DOHH2 (cell line): ENCODE data around the gene SLC28A1.

Experiments
- H3F3A ChIP-seq: fragments of 200-600 bp; sonication (generic), shearing (Covaris generic); 2 replicates; pipeline ENCODE4 v1.6.0; 2016; ENCODE audit warnings: antibody characterized with exemption, mild to moderate bottlenecking; ENCODE audit not compliant: control insufficient read depth, insufficient read depth
- H3K27ac ChIP-seq: fragments of 200-600 bp; sonication (generic); 2 replicates; pipeline ENCODE4 v1.5.1; 2014; ENCODE audit warnings: low read depth, mild to moderate bottlenecking, low read length, moderate library complexity
- H3K27me3 ChIP-seq: fragments of 200-600 bp; sonication (generic); 2 replicates; pipeline ENCODE4 v1.6.1; 2014; ENCODE audit warnings: mild to moderate bottlenecking, low read length, mixed read lengths; ENCODE audit not compliant: control insufficient read depth
- H3K36me3 ChIP-seq: fragments of 200-600 bp; sonication (generic); 2 replicates; pipeline ENCODE4 v1.6.1; 2014; ENCODE audit warnings: mild to moderate bottlenecking, low read length, moderate library complexity, mixed read lengths; ENCODE audit not compliant: control insufficient read depth
- H3K4me1 ChIP-seq: fragments of 200-600 bp; sonication (generic); 2 replicates; pipeline ENCODE4 v1.6.1; 2014; ENCODE audit warnings: mild to moderate bottlenecking, low read length, mixed read lengths; ENCODE audit not compliant: control insufficient read depth
- H3K4me2 ChIP-seq: fragments of 200-600 bp; sonication (generic); 2 replicates; pipeline ENCODE4 v1.6.0; 2014; ENCODE audit warnings: mild to moderate bottlenecking, low read length, moderate library complexity
- H3K4me3 ChIP-seq: fragments of 200-600 bp; sonication (generic); 2 replicates; pipeline ENCODE4 v1.5.1; 2014; ENCODE audit warnings: mild to moderate bottlenecking, low read length, mixed read lengths
- H3K79me2 ChIP-seq: fragments of 200-600 bp; sonication (generic); 2 replicates; pipeline ENCODE4 v1.6.1; 2014; ENCODE audit warnings: mild to moderate bottlenecking, low read length, mixed read lengths; ENCODE audit not compliant: control insufficient read depth
- H3K9me2 ChIP-seq: fragments of 200-600 bp; sonication (generic); replicated peaks from 2 replicates; pipeline ENCODE4 v1.6.1; 2014; ENCODE audit warnings: mild to moderate bottlenecking, low read length, mixed read lengths; ENCODE audit not compliant: control insufficient read depth
- H3K9me3 ChIP-seq: fragments of 200-600 bp; sonication (generic); 2 replicates; pipeline ENCODE4 v1.6.1; 2014; ENCODE audit warnings: antibody characterized with exemption, low read length, mixed read lengths; ENCODE audit not compliant: control insufficient read depth, insufficient read depth
- H4K20me1 ChIP-seq: fragments of 200-600 bp; sonication (generic); 2 replicates; pipeline ENCODE4 v1.6.0; 2014; ENCODE audit warnings: low read depth, mild to moderate bottlenecking, antibody characterized with exemption, low read length, moderate library complexity; ENCODE audit not compliant: control insufficient read depth, insufficient read depth
- CTCF ChIP-seq: fragments of 200-600 bp; sonication (generic); IDR thresholded peaks from one replicate; pipeline ENCODE4 v1.5.1; 2014; ENCODE audit warnings: antibody characterized with exemption, mild to moderate bottlenecking, low read depth, low read length; ENCODE audit not compliant: poor library complexity, severe bottlenecking
- EZH2phosphoT487 ChIP-seq: fragments of 200-600 bp; sonication (generic); IDR thresholded peaks from 2 replicates; pipeline ENCODE4 v1.6.1; 2017; ENCODE audit warnings: borderline replicate concordance, mild to moderate bottlenecking, antibody characterized with exemption, low read length, moderate library complexity, mixed read lengths

The SLC28A1 gene

GRCh38 chr15:84907731-84908130 is 23.3 kb downstream of the SLC28A1 start:
- Histone ChIP-seq H3K79me2 (no peaks in the 10 kb centered on the region), H3K27me3 (no peaks in the 10 kb centered on the region), H3K36me3 (no peaks in the 10 kb centered on the region), H3K9me3 (no peaks in the 10 kb centered on the region), H3K9me2 (no peaks in the 10 kb centered on the region), H3K4me1 (no peaks in the 10 kb centered on the region), H3F3A (no peaks in the 10 kb centered on the region), H3K4me2 (no peak overlapping the region), H3K4me3 (no peak overlapping the region), H4K20me1 (no peaks in the 10 kb centered on the region), H3K27ac (no peak overlapping the region)
- TF ChIP-seq EZH2phosphoT487 (no peak), CTCF (no peak)

GRCh38 chr15:84908564-84908963 is 24.1 kb downstream of the SLC28A1 start:
- no peaks in the 10 kb centered on the region for H3K79me2 ChIP-seq
- H3K36me3 ChIP-seq = no peaks in the 10 kb centered on the region
- no peak overlapping the region for H3K4me2 ChIP-seq
- no peaks in the 10 kb centered on the region for H3K9me2 ChIP-seq
- no peak overlapping the region for H3K27ac ChIP-seq
- H3F3A ChIP-seq = no peaks in the 10 kb centered on the region
- H3K27me3 ChIP-seq = no peaks in the 10 kb centered on the region
- no peaks in the 10 kb centered on the region for H4K20me1 ChIP-seq
- no peak overlapping the region for H3K4me3 ChIP-seq
- no peaks in the 10 kb centered on the region for H3K4me1 ChIP-seq
- no peaks in the 10 kb centered on the region for H3K9me3 ChIP-seq
- TF ChIP-seq EZH2phosphoT487 (no peak), CTCF (no peak)

- H3F3A ChIP-seq = no peaks in the 10 kb centered on the region
- H3K36me3 ChIP-seq = no peaks in the 10 kb centered on the region
- no peaks in the 10 kb centered on the region for H3K9me2 ChIP-seq
- no peak overlapping the region for H3K4me2 ChIP-seq
- H3K4me3 ChIP-seq = no peak overlapping the region
- H4K20me1 ChIP-seq = no peaks in the 10 kb centered on the region
- no peaks in the 10 kb centered on the region for H3K27me3 ChIP-seq
- H3K9me3 ChIP-seq = no peaks in the 10 kb centered on the region
- H3K27ac ChIP-seq = no peak overlapping the region
- TF ChIP-seq EZH2phosphoT487 (no peak), CTCF (no peak)
- no peaks in the 10 kb centered on the region for H3K4me1 ChIP-seq
- H3K79me2 ChIP-seq = no peaks in the 10 kb centered on the region
Measured at GRCh38 chr15:84909029-84909428, 24.6 kb downstream of the SLC28A1 start.

GRCh38 chr15:84909782-84910181 is 25.3 kb downstream of the SLC28A1 start:
- no peaks in the 10 kb centered on the region for H3K79me2 ChIP-seq
- H4K20me1 ChIP-seq = no peaks in the 10 kb centered on the region
- H3F3A ChIP-seq = no peaks in the 10 kb centered on the region
- no peaks in the 10 kb centered on the region for H3K9me2 ChIP-seq
- H3K4me3 ChIP-seq = no peak overlapping the region
- H3K4me2 ChIP-seq = no peak overlapping the region
- TF ChIP-seq CTCF (no peak), EZH2phosphoT487 (no peak)
- no peaks in the 10 kb centered on the region for H3K9me3 ChIP-seq
- no peaks in the 10 kb centered on the region for H3K36me3 ChIP-seq
- no peak overlapping the region for H3K27ac ChIP-seq
- peaks cover 4% of the 10 kb centered on the region for H3K4me1 ChIP-seq
- H3K27me3 ChIP-seq = peaks cover under 1% of the 10 kb centered on the region; the same call in 1 of the 2 replicates
